H1 (cell line): ENCODE measurements around the gene FBXO39.

Experiments used
- BCL11A ChIP-seq, 2 experiments: IDR thresholded peaks; one replicate each; pipeline ENCODE4 v1.6.1; 2011; ENCODE audit warnings: low read depth in 2 of 2, low read length in 2 of 2, mild to moderate bottlenecking in 2 of 2
- CHD2 ChIP-seq: IDR thresholded peaks from 2 replicates; pipeline ENCODE4 v1.6.1; 2012; ENCODE audit warnings: low read length, improper control_type of control experiment

DNA sequence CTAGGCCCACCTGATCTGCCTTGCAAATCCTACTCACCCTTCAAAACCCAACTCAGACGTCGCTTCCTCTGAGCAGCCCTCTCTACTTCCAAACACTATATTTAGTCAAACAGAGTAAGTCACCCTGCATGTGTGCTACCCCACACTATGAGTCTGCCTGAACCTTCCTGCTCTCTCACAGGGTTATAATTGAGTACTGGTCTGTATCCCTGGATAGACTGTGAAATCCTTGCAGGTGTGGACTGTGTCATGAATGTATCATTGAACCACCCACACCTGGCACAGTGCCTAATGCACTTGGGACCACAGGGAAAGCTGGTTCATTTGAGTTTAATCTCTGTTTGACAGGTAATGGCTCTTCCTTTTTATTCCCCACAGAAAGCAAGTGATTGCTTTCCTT is 3.4 kb downstream of the FBXO39 start:
- TF ChIP-seq BCL11A (IDR thresholded peaks at IDR 0.05; ENCODE audit: low read depth in 2 of 2, low read length in 2 of 2): no peak
- TF ChIP-seq CHD2: no peak
